Measurements from ENCODE around the gene HJURP. TPM values are rescaled to one million over a fixed set of nuclear protein-coding genes. Genes with fewer than 3 reads are reported as not detected.

Gene HJURP
- polyA plus RNA-seq, 2 of the 4 experiments (the other 2 are of a cell fraction): 103 to 111 TPM

DNA sequence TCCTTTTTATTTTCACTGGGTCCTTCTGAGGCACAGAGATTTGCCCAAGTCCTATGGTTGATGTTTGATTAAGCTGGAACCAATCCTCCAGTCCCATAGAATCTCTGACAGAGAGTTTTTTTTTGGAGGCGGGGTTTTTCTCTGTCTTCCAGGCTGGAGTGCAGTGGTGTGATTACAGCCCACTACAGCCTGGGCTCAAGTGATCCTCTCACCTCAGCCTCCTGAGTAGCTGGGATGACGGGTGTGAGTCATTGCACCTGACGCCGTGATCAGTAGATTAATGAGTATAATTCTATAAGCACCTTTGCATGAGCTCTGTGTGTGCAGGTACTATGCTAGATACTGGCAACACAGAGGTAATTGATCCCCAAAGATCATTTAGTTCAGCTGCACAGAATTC, 47.5 kb upstream of the HJURP start:
- Histone ChIP-seq H3K4me3 (no peak overlapping the region), H3K27ac (no peak overlapping the region), H3K9me3 (no peaks in the 10 kb centered on the region; the same call in 1 of the 3 replicates), H3K4me1 (no peaks in the 10 kb centered on the region), H3K4me2 (no peak overlapping the region)
- ChIA-PET CTCF (interaction anchor here (0.9 to 1.3 kb wide), 3 partner anchors 9 to 13 kb away, joined by 3 to 4 read pairs (median 3); no protein-coding TSS in a partner anchor), POLR2A (no interaction called here)
- no peak for FAIRE-seq
- DNase-seq (ENCODE audit: low read depth in 1 of 2, low spot score in 1 of 2): no peak
- 54% methylated on average over 4 of the region's 4 CpGs for WGBS (ENCODE audit: missing lambda C conversion rate)
- TF ChIP-seq RCOR1 (IDR thresholded peaks at IDR 0.05; ENCODE audit: low read depth, low read length): no peak
- no peak for TF ChIP-seq MAFK (IDR thresholded peaks at IDR 0.05; ENCODE audit: partially characterized antibody)
- no peak for TF ChIP-seq TP53 (CRISPR knock-in tag; IDR thresholded peaks at IDR 0.05)
- no peak for TF ChIP-seq SMC3 (IDR thresholded peaks at IDR 0.05)
- TF ChIP-seq, protein P1, sequence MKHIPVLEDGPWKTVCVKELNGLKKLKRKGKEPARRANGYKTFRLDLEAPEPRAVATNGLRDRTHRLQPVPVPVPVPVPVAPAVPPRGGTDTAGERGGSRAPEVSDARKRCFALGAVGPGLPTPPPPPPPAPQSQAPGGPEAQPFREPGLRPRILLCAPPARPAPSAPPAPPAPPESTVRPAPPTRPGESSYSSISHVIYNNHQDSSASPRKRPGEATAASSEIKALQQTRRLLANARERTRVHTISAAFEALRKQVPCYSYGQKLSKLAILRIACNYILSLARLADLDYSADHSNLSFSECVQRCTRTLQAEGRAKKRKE (CRISPR knock-in tag; IDR thresholded peaks at IDR 0.05; ENCODE audit: low read depth): no peak
- TF ChIP-seq RFX5 (IDR thresholded peaks at IDR 0.05): no peak
- no peak for TF ChIP-seq HOXB5 (CRISPR knock-in tag; IDR thresholded peaks at IDR 0.05)
- TF ChIP-seq, protein P2, sequence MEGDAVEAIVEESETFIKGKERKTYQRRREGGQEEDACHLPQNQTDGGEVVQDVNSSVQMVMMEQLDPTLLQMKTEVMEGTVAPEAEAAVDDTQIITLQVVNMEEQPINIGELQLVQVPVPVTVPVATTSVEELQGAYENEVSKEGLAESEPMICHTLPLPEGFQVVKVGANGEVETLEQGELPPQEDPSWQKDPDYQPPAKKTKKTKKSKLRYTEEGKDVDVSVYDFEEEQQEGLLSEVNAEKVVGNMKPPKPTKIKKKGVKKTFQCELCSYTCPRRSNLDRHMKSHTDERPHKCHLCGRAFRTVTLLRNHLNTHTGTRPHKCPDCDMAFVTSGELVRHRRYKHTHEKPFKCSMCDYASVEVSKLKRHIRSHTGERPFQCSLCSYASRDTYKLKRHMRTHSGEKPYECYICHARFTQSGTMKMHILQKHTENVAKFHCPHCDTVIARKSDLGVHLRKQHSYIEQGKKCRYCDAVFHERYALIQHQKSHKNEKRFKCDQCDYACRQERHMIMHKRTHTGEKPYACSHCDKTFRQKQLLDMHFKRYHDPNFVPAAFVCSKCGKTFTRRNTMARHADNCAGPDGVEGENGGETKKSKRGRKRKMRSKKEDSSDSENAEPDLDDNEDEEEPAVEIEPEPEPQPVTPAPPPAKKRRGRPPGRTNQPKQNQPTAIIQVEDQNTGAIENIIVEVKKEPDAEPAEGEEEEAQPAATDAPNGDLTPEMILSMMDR (IDR thresholded peaks at IDR 0.05): no peak
- no peak for TF ChIP-seq TFCP2L1 (CRISPR knock-in tag; IDR thresholded peaks at IDR 0.05)
- TF ChIP-seq GATA3 (IDR thresholded peaks at IDR 0.05; ENCODE audit: borderline replicate concordance): no peak
- TF ChIP-seq, protein P3, sequence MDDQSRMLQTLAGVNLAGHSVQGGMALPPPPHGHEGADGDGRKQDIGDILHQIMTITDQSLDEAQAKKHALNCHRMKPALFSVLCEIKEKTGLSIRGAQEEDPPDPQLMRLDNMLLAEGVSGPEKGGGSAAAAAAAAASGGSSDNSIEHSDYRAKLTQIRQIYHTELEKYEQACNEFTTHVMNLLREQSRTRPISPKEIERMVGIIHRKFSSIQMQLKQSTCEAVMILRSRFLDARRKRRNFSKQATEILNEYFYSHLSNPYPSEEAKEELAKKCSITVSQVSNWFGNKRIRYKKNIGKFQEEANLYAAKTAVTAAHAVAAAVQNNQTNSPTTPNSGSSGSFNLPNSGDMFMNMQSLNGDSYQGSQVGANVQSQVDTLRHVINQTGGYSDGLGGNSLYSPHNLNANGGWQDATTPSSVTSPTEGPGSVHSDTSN (IDR thresholded peaks at IDR 0.05): no peak
- TF ChIP-seq, protein P4, sequence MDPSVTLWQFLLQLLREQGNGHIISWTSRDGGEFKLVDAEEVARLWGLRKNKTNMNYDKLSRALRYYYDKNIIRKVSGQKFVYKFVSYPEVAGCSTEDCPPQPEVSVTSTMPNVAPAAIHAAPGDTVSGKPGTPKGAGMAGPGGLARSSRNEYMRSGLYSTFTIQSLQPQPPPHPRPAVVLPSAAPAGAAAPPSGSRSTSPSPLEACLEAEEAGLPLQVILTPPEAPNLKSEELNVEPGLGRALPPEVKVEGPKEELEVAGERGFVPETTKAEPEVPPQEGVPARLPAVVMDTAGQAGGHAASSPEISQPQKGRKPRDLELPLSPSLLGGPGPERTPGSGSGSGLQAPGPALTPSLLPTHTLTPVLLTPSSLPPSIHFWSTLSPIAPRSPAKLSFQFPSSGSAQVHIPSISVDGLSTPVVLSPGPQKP (IDR thresholded peaks at IDR 0.05; ENCODE audit: low read depth, low read length): no peak
- TF ChIP-seq NFE2L2 (conservative IDR thresholded peaks at IDR 0.05; ENCODE audit: low read length): no peak
- no peak for TF ChIP-seq JUNB (IDR thresholded peaks at IDR 0.05)
- TF ChIP-seq MYC (IDR thresholded peaks at IDR 0.05; ENCODE audit: borderline replicate concordance, low read length): no peak
- ATAC-seq: no peak

DNA sequence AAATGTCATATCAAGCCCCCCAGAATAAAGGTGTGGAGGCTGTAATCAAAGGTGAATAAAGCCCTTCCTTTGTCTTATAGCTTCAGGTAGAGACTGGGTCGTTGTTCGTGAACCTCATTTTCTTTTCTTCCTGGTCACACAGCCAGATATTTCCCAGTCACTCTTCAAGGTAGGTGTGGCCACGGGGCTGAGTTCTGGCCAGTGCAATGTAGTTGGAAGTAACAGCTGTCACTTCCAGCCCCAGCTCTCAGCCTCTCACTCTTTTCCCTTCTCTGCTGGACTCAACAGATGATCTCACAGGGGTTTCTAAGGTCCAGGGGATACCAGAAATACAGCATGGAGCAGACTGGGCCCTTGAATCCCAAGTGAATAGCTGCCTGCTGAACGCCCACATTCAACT, 47.0 kb upstream of the HJURP start:
- Histone ChIP-seq H3K9me3 (no peaks in the 10 kb centered on the region; the same call in 1 of the 3 replicates), H3K4me2 (no peak overlapping the region), H3K27ac (no peak overlapping the region), H3K4me3 (no peak overlapping the region), H3K4me1 (no peaks in the 10 kb centered on the region)
- ChIA-PET CTCF (interaction anchor here (0.9 to 1.3 kb wide), 2 partner anchors 12 to 13 kb away, joined by 3 to 4 read pairs; no protein-coding TSS in a partner anchor), POLR2A (no interaction called here)
- DNase-seq (ENCODE audit: low read depth in 1 of 2, low spot score in 1 of 2) (no peak), FAIRE-seq (no peak), ATAC-seq (no peak)
- WGBS (ENCODE audit: missing lambda C conversion rate): 26% methylated on average over 4 of the region's 4 CpGs
- TF ChIP-seq CHD2 (IDR thresholded peaks at IDR 0.05; ENCODE audit: low read length, partially characterized antibody) (no peak), RNF2 (IDR thresholded peaks at IDR 0.05; ENCODE audit: borderline replicate concordance, low read depth) (no peak), KDM1A (IDR thresholded peaks at IDR 0.05; ENCODE audit: low read depth) (no peak), CEBPB (IDR thresholded peaks at IDR 0.05) (no peak), EHF (CRISPR knock-in tag; IDR thresholded peaks at IDR 0.05) (no peak), HEYL (CRISPR knock-in tag; IDR thresholded peaks at IDR 0.05) (no peak), FOXS1 (CRISPR knock-in tag; IDR thresholded peaks at IDR 0.05) (no peak), MAZ (IDR thresholded peaks at IDR 0.05; ENCODE audit: borderline replicate concordance, low read depth, low read length) (no peak), JUN (IDR thresholded peaks at IDR 0.05) (no peak), RARB (CRISPR knock-in tag; IDR thresholded peaks at IDR 0.05) (no peak), NFE2L2 (conservative IDR thresholded peaks at IDR 0.05; ENCODE audit: low read length) (no peak), PHF8 (IDR thresholded peaks at IDR 0.05; ENCODE audit: borderline replicate concordance, low read depth) (no peak), JUNB (IDR thresholded peaks at IDR 0.05) (no peak), MYC (IDR thresholded peaks at IDR 0.05; ENCODE audit: borderline replicate concordance, low read length) (no peak), GATA3 (IDR thresholded peaks at IDR 0.05; ENCODE audit: borderline replicate concordance) (no peak), MAFK (IDR thresholded peaks at IDR 0.05; ENCODE audit: partially characterized antibody) (no peak)
- TF ChIP-seq, protein P5, sequence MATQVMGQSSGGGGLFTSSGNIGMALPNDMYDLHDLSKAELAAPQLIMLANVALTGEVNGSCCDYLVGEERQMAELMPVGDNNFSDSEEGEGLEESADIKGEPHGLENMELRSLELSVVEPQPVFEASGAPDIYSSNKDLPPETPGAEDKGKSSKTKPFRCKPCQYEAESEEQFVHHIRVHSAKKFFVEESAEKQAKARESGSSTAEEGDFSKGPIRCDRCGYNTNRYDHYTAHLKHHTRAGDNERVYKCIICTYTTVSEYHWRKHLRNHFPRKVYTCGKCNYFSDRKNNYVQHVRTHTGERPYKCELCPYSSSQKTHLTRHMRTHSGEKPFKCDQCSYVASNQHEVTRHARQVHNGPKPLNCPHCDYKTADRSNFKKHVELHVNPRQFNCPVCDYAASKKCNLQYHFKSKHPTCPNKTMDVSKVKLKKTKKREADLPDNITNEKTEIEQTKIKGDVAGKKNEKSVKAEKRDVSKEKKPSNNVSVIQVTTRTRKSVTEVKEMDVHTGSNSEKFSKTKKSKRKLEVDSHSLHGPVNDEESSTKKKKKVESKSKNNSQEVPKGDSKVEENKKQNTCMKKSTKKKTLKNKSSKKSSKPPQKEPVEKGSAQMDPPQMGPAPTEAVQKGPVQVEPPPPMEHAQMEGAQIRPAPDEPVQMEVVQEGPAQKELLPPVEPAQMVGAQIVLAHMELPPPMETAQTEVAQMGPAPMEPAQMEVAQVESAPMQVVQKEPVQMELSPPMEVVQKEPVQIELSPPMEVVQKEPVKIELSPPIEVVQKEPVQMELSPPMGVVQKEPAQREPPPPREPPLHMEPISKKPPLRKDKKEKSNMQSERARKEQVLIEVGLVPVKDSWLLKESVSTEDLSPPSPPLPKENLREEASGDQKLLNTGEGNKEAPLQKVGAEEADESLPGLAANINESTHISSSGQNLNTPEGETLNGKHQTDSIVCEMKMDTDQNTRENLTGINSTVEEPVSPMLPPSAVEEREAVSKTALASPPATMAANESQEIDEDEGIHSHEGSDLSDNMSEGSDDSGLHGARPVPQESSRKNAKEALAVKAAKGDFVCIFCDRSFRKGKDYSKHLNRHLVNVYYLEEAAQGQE (IDR thresholded peaks at IDR 0.05): no peak
